PC-3 (cell line): ENCODE results near the gene CCL27. TPM values are rescaled to one million over a fixed set of nuclear protein-coding genes. Genes with fewer than 3 reads are reported as not detected.

Experiments used
- ATAC-seq: fragments of 200-7000 bp; cut with Tn5 transposase; 2 replicates; pipeline ENCODE4 v1.9.1; 2020; ENCODE audit warnings: mild to moderate bottlenecking, moderate library complexity
- BruUV-seq: library from RNA; stranded (reverse); fragments of 400-500 nt; replicated peaks from 2 replicates; lab custom pipeline; 2021; lab: Mats Ljungman, UMichigan
- CTCF ChIA-PET: fragments of 300-600 bp; sonication (Branson Sonifier 250); formaldehyde crosslinking; loops from one replicate; lab custom pipeline; 2022; ENCODE audit warnings: antibody characterized with exemption; lab: Charles Lee
- POLR2A ChIA-PET: fragments of 300-600 bp; sonication (Branson Sonifier 250); formaldehyde crosslinking; loops from one replicate; lab custom pipeline; 2022; ENCODE audit warnings: antibody characterized with exemption; ENCODE audit not compliant: unreplicated experiment; lab: Charles Lee
- DNase-seq: peaks from one replicate; pipeline ENCODE4 v3.0.0-alpha.2; 2015
- H2AFZ ChIP-seq: fragments of 300-600 bp; sonication (generic); 2 replicates; pipeline ENCODE4 v1.6.0; 2016; ENCODE audit warnings: antibody characterized with exemption, low read length
- H3F3A ChIP-seq: fragments of 300-600 bp; sonication (generic); one replicate; pipeline ENCODE4 v1.6.0; 2017; ENCODE audit warnings: antibody characterized with exemption, low read length, control low read depth, mild to moderate bottlenecking; ENCODE audit not compliant: unreplicated experiment
- H3K27ac ChIP-seq: fragments of 300-600 bp; sonication (generic); 2 replicates; pipeline ENCODE4 v1.5.1; 2016; ENCODE audit warnings: mild to moderate bottlenecking, low read length
- H3K27me3 ChIP-seq: fragments of 300-600 bp; sonication (generic); 2 replicates; pipeline ENCODE4 v1.6.1; 2016; ENCODE audit warnings: low read length, mixed read lengths
- H3K36me3 ChIP-seq: fragments of 300-600 bp; sonication (generic); 2 replicates; pipeline ENCODE4 v1.6.1; 2016; ENCODE audit warnings: low read depth, mixed run types, low read length, mixed read lengths
- H3K4me1 ChIP-seq: fragments of 300-600 bp; sonication (generic); 2 replicates; pipeline ENCODE4 v1.5.1; 2016; ENCODE audit warnings: low read length; ENCODE audit not compliant: insufficient read depth
- H3K4me2 ChIP-seq: fragments of 300-600 bp; sonication (generic); 2 replicates; pipeline ENCODE4 v1.6.0; 2016; ENCODE audit warnings: low read length
- H3K4me3 ChIP-seq: fragments of 300-600 bp; sonication (generic); 2 replicates; pipeline ENCODE4 v1.5.1; 2016; ENCODE audit warnings: mild to moderate bottlenecking, low read length, mixed read lengths
- H3K79me2 ChIP-seq: fragments of 300-600 bp; sonication (generic); 2 replicates; pipeline ENCODE4 v1.6.1; 2017; ENCODE audit warnings: low read length, mixed read lengths
- H3K9ac ChIP-seq: fragments of 300-600 bp; sonication (generic); 2 replicates; pipeline ENCODE4 v1.6.0; 2016; ENCODE audit warnings: mild to moderate bottlenecking, low read length
- H3K9me2 ChIP-seq: fragments of 300-600 bp; sonication (generic); replicated peaks from 2 replicates; pipeline ENCODE4 v1.6.1; 2016; ENCODE audit warnings: mixed run types, low read length, mixed read lengths
- H3K9me3 ChIP-seq: fragments of 300-600 bp; sonication (generic); 2 replicates; pipeline ENCODE4 v1.6.1; 2016; ENCODE audit warnings: low read length, mixed read lengths
- H4K20me1 ChIP-seq: fragments of 300-600 bp; sonication (generic); 2 replicates; pipeline ENCODE4 v1.6.1; 2016; ENCODE audit warnings: low read length, mixed read lengths
- EZH2 ChIP-seq: fragments of 300-600 bp; sonication (generic); IDR thresholded peaks from one replicate; pipeline ENCODE4 v1.6.1; 2017; ENCODE audit warnings: antibody characterized with exemption, mild to moderate bottlenecking, low read length; ENCODE audit not compliant: unreplicated experiment
- EZH2phosphoT487 ChIP-seq: fragments of 300-600 bp; sonication (generic); IDR thresholded peaks from 2 replicates; pipeline ENCODE4 v1.6.1; 2018; ENCODE audit warnings: mild to moderate bottlenecking, antibody characterized with exemption, low read length, borderline replicate concordance
- intact Hi-C: fragments of 100-400 bp; cut with micrococcal nuclease; formaldehyde crosslinking; loops from 2 replicates; pipeline ENCODE4 v1.9.0; 2023
- total RNA-seq: library from RNA; depleted of rRNA; stranded (reverse); fragments of >200 nt; gene quantifications from 2 replicates; pipeline ENCODE4 v1.2.3, GENCODE V29; 2014; rRNA removed
- TF ChIP-seq, protein P1 (sequence below): fragments of 300-600 bp; sonication (generic); conservative IDR thresholded peaks from 2 replicates; pipeline ENCODE4 v1.5.1; 2017; ENCODE audit warnings: antibody characterized with exemption, low read depth, mild to moderate bottlenecking, low read length

CCL27 gene
- total RNA-seq, 1 experiment from 2014 or later = not detected

DNA sequence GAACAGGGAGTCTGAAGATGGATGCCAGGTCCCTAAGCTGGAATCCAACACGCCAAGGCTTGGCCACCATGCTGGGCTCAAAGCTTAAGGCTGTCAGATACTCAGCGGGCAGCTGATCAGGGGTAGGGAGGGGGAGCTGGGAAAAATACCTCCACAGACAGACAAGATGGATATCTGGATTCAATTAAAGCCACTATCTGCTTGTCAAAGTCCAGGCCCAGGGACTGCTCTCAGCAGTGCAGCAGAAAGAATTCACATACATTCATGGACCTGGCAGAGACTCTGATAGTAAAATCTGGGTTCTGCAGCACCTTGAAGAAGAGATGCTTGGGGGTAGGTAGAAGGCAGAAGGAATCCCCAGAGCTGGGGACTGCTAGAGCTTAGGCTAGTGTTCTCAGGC lies 47.3 kb downstream of the CCL27 start:
- no peak overlapping the region for H2AFZ ChIP-seq
- no peak overlapping the region for H3K4me2 ChIP-seq
- H3K27me3 ChIP-seq = no peaks in the 10 kb centered on the region
- H3K79me2 ChIP-seq = peaks cover 24% of the 10 kb centered on the region
- no peaks in the 10 kb centered on the region for H4K20me1 ChIP-seq
- no peak for ATAC-seq
- intact Hi-C loops = no loop called here
- no peaks in the 10 kb centered on the region for H3F3A ChIP-seq
- H3K9me3 ChIP-seq = no peaks in the 10 kb centered on the region
- no peaks in the 10 kb centered on the region for H3K36me3 ChIP-seq
- no peak for DNase-seq
- no TSS peak for BruUV-seq
- POLR2A ChIA-PET = no interaction called here
- H3K9me2 ChIP-seq = no peaks in the 10 kb centered on the region
- TF ChIP-seq, protein P1, sequence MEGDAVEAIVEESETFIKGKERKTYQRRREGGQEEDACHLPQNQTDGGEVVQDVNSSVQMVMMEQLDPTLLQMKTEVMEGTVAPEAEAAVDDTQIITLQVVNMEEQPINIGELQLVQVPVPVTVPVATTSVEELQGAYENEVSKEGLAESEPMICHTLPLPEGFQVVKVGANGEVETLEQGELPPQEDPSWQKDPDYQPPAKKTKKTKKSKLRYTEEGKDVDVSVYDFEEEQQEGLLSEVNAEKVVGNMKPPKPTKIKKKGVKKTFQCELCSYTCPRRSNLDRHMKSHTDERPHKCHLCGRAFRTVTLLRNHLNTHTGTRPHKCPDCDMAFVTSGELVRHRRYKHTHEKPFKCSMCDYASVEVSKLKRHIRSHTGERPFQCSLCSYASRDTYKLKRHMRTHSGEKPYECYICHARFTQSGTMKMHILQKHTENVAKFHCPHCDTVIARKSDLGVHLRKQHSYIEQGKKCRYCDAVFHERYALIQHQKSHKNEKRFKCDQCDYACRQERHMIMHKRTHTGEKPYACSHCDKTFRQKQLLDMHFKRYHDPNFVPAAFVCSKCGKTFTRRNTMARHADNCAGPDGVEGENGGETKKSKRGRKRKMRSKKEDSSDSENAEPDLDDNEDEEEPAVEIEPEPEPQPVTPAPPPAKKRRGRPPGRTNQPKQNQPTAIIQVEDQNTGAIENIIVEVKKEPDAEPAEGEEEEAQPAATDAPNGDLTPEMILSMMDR = no peak
- TF ChIP-seq EZH2 (no peak), EZH2phosphoT487 (no peak)
- CTCF ChIA-PET = no interaction called here
- H3K27ac ChIP-seq = no peak overlapping the region
- H3K4me1 ChIP-seq = peaks cover 23% of the 10 kb centered on the region; the same call in 1 of the 2 replicates
- no peak overlapping the region for H3K9ac ChIP-seq
- H3K4me3 ChIP-seq = no peak overlapping the region

DNA sequence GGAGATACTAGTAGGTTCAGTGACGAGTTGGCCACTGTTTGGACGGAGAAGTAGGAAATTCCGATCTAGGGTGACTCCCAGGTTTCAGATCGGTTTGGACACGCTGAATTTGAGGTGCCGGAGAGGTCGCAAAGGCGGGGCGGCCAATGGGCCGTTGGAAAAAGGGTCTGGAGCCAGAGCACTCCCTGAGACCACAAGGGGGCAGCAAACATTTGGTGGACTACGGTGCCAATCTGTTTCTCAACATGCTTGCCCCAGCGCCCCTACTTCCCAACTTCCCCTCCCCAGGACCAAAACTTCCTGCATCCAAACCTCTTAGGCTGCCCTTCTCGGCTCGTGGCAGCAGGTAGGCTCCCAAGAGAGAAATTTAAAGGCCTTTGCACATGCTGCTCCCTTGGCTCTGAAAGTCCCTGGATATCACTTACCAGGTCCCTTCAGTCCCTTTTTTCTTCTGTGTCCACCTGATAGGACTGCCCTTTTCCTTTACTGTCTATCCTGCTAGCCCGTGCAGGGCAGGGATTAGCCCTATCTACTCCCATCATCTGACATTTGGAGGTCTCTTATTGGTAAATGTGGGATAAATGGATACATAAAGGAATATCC lies 49.6 kb downstream of the CCL27 start:
- Histone ChIP-seq H3K4me1 (peaks cover 15% of the 10 kb centered on the region; the same call in 1 of the 2 replicates), H3K36me3 (no peaks in the 10 kb centered on the region), H2AFZ (peak overlapping the region; percentile 88), H3K9me3 (no peaks in the 10 kb centered on the region), H3K9ac (peak overlapping the region; percentile 97), H3K79me2 (peaks cover 18% of the 10 kb centered on the region), H3F3A (no peaks in the 10 kb centered on the region), H3K4me3 (peak overlapping the region; percentile 87), H3K9me2 (no peaks in the 10 kb centered on the region), H3K27me3 (no peaks in the 10 kb centered on the region), H3K4me2 (peak overlapping the region; percentile 96), H4K20me1 (no peaks in the 10 kb centered on the region), H3K27ac (no peak overlapping the region)
- BruUV-seq = no TSS peak
- intact Hi-C loops = loop anchor here (1.0 kb wide), 2 partner anchors 7 to 21 kb away; partner anchors contain the start of gene DCTN3
- ATAC-seq = peak; percentile 70
- CTCF ChIA-PET = interaction anchor here (0.7 kb wide), 1 partner anchor 16 kb away, joined by 4 read pairs; the partner anchor contains the start of gene ARID3C
- POLR2A ChIA-PET = no interaction called here
- TF ChIP-seq EZH2phosphoT487 = no peak
- TF ChIP-seq, protein P1 = peak; percentile 71
- peak; percentile 74 for DNase-seq

Other genes with a start within 250 kb of the CCL27 start
- gene FAM219A, start 204.1 kb downstream of the CCL27 start, total RNA-seq = 15.2 and 17.1 TPM in 2 replicates
- not detected in 2 replicates for gene DNAI1, start 203.9 kb downstream of the CCL27 start, total RNA-seq
- 1.3 and 2.0 TPM in 2 replicates for gene ENHO, start 139.7 kb downstream of the CCL27 start, total RNA-seq
- not detected in 2 replicates for gene CNTFR, start 72.9 kb downstream of the CCL27 start, total RNA-seq
- gene RPP25L, start 50.6 kb downstream of the CCL27 start, total RNA-seq = 25.0 and 30.2 TPM in 2 replicates
- gene DCTN3, start 42.2 kb downstream of the CCL27 start, total RNA-seq = 102 and 105 TPM in 2 replicates
- gene ARID3C, start 33.6 kb downstream of the CCL27 start, total RNA-seq = 0.23 TPM in 1 of 2 replicates, not detected in the other
- gene SIGMAR1, start 24.9 kb downstream of the CCL27 start, total RNA-seq = 96.7 and 97.8 TPM in 2 replicates
- gene GALT, start 16.0 kb downstream of the CCL27 start, total RNA-seq = 7.6 and 9.8 TPM in 2 replicates
- gene IL11RA, start 10.5 kb downstream of the CCL27 start, total RNA-seq = 8.3 and 8.7 TPM in 2 replicates
- gene CCL19, start 28.6 kb upstream of the CCL27 start, total RNA-seq = not detected in 2 replicates
- not detected in 2 replicates for gene CCL21, start 47.5 kb upstream of the CCL27 start, total RNA-seq